Measurements from ENCODE around the gene NAGK.
"Not testable (repeated sequence)": the region's sequence is repeated elsewhere in the genome, so short reads cannot be mapped to it uniquely, and the experiment has no call there.

The NAGK gene

DNA sequence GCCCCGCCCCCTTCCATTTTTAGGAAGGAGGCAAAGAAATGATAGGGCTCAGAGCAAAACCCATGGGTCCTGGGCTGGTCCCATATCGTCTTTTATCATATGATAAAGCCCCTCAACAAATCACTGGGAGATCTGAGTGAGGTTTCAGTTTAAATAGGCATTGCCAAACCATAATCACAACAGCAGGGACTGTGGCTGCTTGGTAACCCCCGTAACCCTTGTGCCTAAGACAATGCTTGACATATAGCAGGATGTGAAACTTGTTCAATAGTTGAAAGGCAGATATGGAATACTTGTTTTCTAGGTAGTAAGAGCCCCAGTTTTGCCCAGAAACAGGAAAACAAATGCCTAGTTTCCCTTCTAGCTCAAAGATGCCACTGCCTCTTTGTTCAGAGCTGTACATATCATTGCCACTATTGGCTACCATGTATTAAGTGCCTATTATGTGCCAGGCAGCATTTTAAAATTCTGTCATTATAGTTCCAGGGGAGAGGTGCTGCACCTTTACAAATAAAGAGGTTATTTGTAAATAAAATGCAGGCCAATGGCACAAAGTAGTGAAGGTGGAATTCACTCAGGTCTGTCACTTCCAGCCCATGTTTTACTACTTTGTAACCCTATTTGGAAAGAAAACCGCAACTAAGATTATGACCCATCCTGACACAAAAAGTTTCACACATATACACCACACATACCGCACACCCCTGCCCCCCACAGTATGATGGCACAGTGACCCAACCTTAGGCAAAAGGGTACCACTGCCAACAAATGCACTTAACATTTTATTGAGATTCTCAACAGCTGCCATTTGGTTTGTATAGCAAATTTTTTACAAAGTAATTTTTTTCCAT lies 14.2 kb downstream of the NAGK start:
- no peak overlapping the region for H3K4me3 ChIP-seq (ENCODE audit: low read length)
- TF ChIP-seq ZNF274 (IDR thresholded peaks at IDR 0.05; ENCODE audit: low read depth, low read length) = no peak

DNA sequence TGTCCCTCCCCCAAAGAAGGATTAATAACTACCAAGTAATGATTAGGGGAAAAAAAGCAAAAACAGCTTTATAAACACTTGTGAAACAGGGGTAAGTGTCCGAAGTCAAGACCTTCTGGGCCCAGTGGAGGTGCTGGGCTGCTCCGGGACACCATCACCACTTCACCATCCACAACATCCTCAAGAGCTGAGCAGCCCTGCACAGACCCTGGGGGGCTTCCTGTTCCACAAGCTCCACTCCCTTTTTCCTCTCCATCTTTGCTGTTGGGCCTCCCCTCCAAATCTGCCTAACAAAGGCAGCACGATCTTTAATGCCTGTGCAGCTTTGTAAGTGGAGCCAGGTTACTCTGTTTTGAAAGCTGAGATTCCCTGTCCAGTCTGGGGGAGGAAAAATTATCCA lies 14.8 kb downstream of the NAGK start:
- not testable (repeated sequence) for H3K4me3 ChIP-seq (ENCODE audit: low read length)

DNA sequence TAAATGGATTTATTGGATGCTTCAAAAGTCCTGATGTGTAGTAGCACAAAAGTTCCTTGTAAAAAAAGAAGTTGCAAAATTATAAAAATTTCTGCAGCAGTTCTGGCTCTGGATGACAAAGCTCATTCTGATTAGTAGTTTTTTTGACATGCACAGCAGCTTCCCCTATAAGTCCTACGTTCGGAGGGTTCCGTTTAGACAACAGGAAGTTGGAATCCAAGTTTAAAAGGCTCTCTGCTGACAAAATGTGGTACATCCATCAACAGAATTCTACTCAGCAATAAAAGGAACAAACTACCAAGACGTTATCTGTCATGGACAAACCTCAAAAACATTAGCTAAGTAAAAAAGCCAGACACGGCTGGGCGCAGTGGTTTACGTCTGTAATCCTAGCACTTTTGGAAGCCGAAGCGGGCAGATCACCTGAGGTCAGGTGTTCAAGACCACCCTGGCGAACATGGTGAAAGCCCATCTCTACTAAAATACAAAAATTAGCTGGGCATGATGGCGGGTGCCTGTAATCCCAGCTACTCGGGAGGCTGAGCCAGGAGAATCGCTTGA lies 15.4 kb downstream of the NAGK start:
- not testable (repeated sequence) for H3K4me3 ChIP-seq (ENCODE audit: low read length)

DNA sequence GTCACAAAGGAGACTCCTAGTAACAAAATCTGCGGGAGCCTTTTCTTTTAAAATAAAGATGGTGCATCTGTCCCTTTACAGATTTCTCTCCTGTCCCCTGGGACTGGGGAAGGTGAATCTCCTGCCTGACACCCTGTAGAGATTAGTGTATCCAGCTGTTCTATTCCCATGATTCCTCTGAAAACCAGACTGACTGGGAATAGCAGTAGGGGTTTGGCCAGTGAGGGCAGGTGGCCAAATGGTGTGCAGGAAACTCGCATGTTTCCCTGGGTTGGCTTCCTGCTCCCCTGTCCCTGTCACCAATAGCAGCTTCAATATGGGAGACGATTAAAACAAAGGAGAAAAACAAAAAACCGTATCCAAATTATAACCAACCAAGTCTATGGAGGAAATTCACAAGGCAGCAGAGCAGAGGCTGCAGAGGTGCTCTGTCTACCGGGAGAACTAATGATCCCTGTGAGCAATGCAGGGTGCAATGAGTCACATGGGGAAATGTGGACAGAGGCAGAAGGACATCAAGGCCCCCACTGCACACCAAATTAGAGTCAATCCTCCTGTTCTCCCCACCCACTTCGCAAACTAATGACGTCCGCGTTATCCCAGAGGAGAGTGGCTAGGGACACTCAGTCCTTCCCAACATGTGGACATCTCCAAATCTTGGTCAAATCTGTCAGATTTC lies 17.0 kb downstream of the NAGK start:
- H3K4me3 ChIP-seq (ENCODE audit: low read length) = not testable (repeated sequence)

DNA sequence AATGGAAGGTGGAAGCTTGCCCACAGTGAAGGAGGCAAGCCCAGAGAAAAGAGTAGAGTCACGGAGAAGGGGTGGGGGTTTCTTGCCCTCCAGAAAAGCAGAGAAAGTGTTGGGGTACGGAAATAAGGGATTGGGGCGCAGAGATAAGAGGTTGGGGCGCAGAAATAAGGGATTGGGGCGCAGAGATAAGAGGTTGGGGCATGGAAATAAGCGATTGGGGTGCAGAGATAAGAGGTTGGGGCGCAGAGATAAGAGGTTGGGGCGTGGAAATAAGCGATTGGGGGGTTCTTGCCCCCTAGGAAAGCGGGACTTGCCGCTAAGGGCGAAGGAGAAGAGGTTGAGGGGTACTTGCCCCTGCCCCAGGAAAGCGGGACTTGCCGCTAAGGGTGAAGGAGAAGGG lies 21.0 kb downstream of the NAGK start:
- H3K4me3 ChIP-seq (ENCODE audit: low read length) = not testable (repeated sequence)

GRCh38 chr2:71091808-71092207 lies 23.4 kb downstream of the NAGK start:
- H3K4me3 ChIP-seq (ENCODE audit: low read length) = not testable (repeated sequence)

- not testable (repeated sequence) for H3K4me3 ChIP-seq (ENCODE audit: low read length)
Measured at GRCh38 chr2:71092491-71093260, 24.2 kb downstream of the NAGK start.

- no peak for TF ChIP-seq ZNF274 (IDR thresholded peaks at IDR 0.05; ENCODE audit: low read depth, low read length)
- no peak overlapping the region for H3K4me3 ChIP-seq (ENCODE audit: low read length)
Measured at GRCh38 chr2:71100195-71100964, 31.9 kb downstream of the NAGK start.

- no peak overlapping the region for H3K4me3 ChIP-seq (ENCODE audit: low read length)
- TF ChIP-seq ZNF274 (IDR thresholded peaks at IDR 0.05; ENCODE audit: low read depth, low read length) = no peak
Measured at GRCh38 chr2:71101656-71102055, 33.2 kb downstream of the NAGK start.

GRCh38 chr2:71102981-71103681 lies 34.7 kb downstream of the NAGK start:
- no peak for TF ChIP-seq ZNF274 (IDR thresholded peaks at IDR 0.05; ENCODE audit: low read depth, low read length)
- no peak overlapping the region for H3K4me3 ChIP-seq (ENCODE audit: low read length)

- no peak overlapping the region for H3K4me3 ChIP-seq (ENCODE audit: low read length)
- TF ChIP-seq ZNF274 (IDR thresholded peaks at IDR 0.05; ENCODE audit: low read depth, low read length) = no peak
Measured at GRCh38 chr2:71103809-71104208, 35.4 kb downstream of the NAGK start.

DNA sequence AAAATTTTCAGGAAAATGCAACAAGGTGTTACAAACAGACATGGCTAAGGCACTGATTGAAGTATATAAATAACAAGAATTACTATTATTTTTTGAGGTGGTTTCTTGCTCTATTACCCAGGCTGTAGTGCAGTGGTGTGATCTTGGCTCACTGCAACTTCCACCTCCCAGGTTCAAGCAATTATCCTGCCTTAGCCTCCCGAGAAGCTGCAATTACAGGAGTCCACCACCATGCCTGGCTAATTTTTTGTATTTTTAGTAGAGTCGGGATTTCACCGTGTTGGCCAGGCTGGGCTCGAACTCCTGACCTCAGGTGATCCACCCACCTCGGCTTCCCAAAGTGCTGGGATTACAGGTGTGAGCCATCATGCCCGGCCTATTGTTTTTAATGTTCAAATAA lies 38.0 kb downstream of the NAGK start:
- H3K4me3 ChIP-seq (ENCODE audit: low read length) = not testable (repeated sequence)

GRCh38 chr2:71108091-71108490 lies 39.6 kb downstream of the NAGK start:
- no peak overlapping the region for H3K4me3 ChIP-seq (ENCODE audit: low read length)
- no peak for TF ChIP-seq ZNF274 (IDR thresholded peaks at IDR 0.05; ENCODE audit: low read depth, low read length)

GRCh38 chr2:71113843-71114242 lies 45.4 kb downstream of the NAGK start:
- H3K4me3 ChIP-seq (ENCODE audit: low read length) = no peak overlapping the region
- TF ChIP-seq ZNF274 (IDR thresholded peaks at IDR 0.05; ENCODE audit: low read depth, low read length) = no peak
